ENCODE measurements around the gene SLC12A8.

Gene SLC12A8

GRCh38 chr3:125107861-125108567, 104.5 kb downstream of the SLC12A8 start:
- TF ChIP-seq, protein P1, sequence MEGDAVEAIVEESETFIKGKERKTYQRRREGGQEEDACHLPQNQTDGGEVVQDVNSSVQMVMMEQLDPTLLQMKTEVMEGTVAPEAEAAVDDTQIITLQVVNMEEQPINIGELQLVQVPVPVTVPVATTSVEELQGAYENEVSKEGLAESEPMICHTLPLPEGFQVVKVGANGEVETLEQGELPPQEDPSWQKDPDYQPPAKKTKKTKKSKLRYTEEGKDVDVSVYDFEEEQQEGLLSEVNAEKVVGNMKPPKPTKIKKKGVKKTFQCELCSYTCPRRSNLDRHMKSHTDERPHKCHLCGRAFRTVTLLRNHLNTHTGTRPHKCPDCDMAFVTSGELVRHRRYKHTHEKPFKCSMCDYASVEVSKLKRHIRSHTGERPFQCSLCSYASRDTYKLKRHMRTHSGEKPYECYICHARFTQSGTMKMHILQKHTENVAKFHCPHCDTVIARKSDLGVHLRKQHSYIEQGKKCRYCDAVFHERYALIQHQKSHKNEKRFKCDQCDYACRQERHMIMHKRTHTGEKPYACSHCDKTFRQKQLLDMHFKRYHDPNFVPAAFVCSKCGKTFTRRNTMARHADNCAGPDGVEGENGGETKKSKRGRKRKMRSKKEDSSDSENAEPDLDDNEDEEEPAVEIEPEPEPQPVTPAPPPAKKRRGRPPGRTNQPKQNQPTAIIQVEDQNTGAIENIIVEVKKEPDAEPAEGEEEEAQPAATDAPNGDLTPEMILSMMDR (conservative IDR thresholded peaks at IDR 0.05; ENCODE audit: control insufficient read depth, insufficient read depth, low read depth, low read length), result no peak
- H3K4me3 ChIP-seq (ENCODE audit: control insufficient read depth, low read depth, low read length), result no peak overlapping the region
- peak; percentile 92 for DNase-seq (ENCODE audit: low read depth)

DNA sequence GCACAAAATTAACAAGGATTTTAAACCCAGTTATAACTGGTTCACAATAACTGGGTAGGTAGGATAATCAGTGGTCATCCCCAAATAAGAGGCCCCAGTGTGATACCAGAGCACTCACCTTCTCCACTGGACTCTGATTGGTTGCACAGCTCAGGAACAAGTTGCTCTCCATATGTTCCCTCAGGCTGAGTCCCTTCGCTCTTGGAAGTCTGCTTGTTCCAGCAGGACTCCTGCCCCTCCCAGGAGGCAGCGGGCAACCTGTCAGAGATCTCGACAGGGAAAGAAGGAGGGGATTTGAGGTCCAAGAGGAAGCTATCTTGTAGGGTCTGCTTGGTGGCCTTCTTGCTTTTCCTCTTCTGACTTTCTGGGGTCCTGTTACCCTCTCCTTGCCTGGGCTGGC, 105.2 kb downstream of the SLC12A8 start:
- no peak overlapping the region for H3K4me3 ChIP-seq (ENCODE audit: control insufficient read depth, low read depth, low read length)
- DNase-seq (ENCODE audit: low read depth), result no peak
- TF ChIP-seq, protein P1 (conservative IDR thresholded peaks at IDR 0.05; ENCODE audit: control insufficient read depth, insufficient read depth, low read depth, low read length), result no peak

GRCh38 chr3:125105116-125105515, 107.4 kb downstream of the SLC12A8 start:
- H3K4me3 ChIP-seq (ENCODE audit: control insufficient read depth, low read depth, low read length), result no peak overlapping the region
- DNase-seq (ENCODE audit: low read depth), result no peak
- TF ChIP-seq, protein P1 (conservative IDR thresholded peaks at IDR 0.05; ENCODE audit: control insufficient read depth, insufficient read depth, low read depth, low read length), result no peak

GRCh38 chr3:125104639-125105038, 107.9 kb downstream of the SLC12A8 start:
- no peak overlapping the region for H3K4me3 ChIP-seq (ENCODE audit: control insufficient read depth, low read depth, low read length)
- DNase-seq (ENCODE audit: low read depth), result peak; percentile 46
- TF ChIP-seq, protein P1 (conservative IDR thresholded peaks at IDR 0.05; ENCODE audit: control insufficient read depth, insufficient read depth, low read depth, low read length), result no peak

GRCh38 chr3:125103406-125103805, 109.1 kb downstream of the SLC12A8 start:
- DNase-seq (ENCODE audit: low read depth), result no peak
- no peak overlapping the region for H3K4me3 ChIP-seq (ENCODE audit: control insufficient read depth, low read depth, low read length)
- TF ChIP-seq, protein P1 (conservative IDR thresholded peaks at IDR 0.05; ENCODE audit: control insufficient read depth, insufficient read depth, low read depth, low read length), result no peak

GRCh38 chr3:125102470-125102869, 110.1 kb downstream of the SLC12A8 start:
- DNase-seq (ENCODE audit: low read depth), result no peak
- TF ChIP-seq, protein P1 (conservative IDR thresholded peaks at IDR 0.05; ENCODE audit: control insufficient read depth, insufficient read depth, low read depth, low read length), result no peak
- no peak overlapping the region for H3K4me3 ChIP-seq (ENCODE audit: control insufficient read depth, low read depth, low read length)

All from fibroblast of mammary gland (primary cell).